ENCODE measurements around the gene SLC6A19.

- TF ChIP-seq POLR2A (IDR thresholded peaks at IDR 0.05) (no peak), CTCF (IDR thresholded peaks at IDR 0.05) (no peak)
Observed at GRCh38 chr5:1169211-1170115, 31.9 kb upstream of the SLC6A19 start.
